HUES6 (cell line): ENCODE results near the gene GALNT16.
A peak's percentile ranks its signal among the peaks of the same experiment; 100 is the strongest.

ENCODE experiments used
- H3K27ac ChIP-seq: 2 replicates; pipeline ENCODE4 v1.7.0; 2013; ENCODE audit warnings: low read depth, mild to moderate bottlenecking, low read length, inconsistent platforms
- H3K27me3 ChIP-seq: 2 replicates; pipeline ENCODE4 v1.6.1; 2013; ENCODE audit warnings: low read length; ENCODE audit not compliant: control insufficient read depth, insufficient read depth
- H3K36me3 ChIP-seq: 2 replicates; pipeline ENCODE4 v1.6.1; 2013; ENCODE audit warnings: low read length; ENCODE audit not compliant: control insufficient read depth, insufficient read depth
- H3K4me1 ChIP-seq: 2 replicates; pipeline ENCODE4 v1.6.1; 2013; ENCODE audit warnings: low read length; ENCODE audit not compliant: control insufficient read depth, insufficient read depth
- H3K4me3 ChIP-seq: 2 replicates; pipeline ENCODE4 v1.5.1; 2013; ENCODE audit warnings: low read depth, low read length
- H3K9ac ChIP-seq: one replicate; pipeline ENCODE4 v1.6.1; 2013; ENCODE audit warnings: mild to moderate bottlenecking, low read length
- H3K9me3 ChIP-seq: 2 replicates; pipeline ENCODE4 v1.6.1; 2013; ENCODE audit warnings: low read depth, low read length; ENCODE audit not compliant: control insufficient read depth, insufficient read depth

GALNT16 gene

DNA sequence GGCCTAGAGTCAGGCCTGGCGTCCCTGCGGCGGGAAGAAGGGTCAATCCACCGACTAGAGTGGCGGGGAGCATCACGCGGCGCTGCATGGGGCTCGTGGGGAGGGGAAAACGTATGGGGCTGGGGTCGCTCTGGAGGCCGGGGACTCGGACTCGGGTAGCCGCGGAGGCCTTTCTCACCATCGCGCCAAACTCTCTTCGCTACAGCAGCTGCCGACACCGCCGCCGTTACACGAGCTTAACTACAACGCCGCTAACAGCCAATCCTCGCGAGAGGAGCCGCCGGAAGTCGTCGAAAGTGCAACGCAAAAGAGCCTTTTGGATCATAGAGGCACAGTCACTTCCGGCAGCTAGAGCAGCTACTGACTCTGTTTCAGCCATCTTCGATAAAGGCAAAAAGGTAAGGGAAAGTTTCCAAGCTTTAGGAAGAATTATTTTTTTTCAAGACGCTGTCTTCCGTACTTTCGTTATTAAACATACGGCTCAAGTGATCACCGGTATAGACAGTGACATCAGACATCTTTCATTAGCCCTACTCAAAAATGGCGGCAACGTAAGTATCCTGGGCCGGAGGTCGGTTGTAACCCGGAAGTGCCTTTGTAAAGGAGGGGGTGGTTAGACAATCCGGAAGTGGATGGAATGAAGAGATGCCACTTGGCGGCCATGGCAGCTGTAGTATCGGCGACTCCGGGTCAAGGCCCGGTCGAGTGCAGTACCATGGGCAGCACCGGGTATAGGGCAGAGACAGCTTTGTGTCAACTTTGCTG, 138.3 kb downstream of the GALNT16 start, which contains the start of the genes ERH and SLC39A9:
TSS of gene ERH (minus strand) at position 247 of the 765 bp plus-strand sequence. CDS start at position 181, 66 bp downstream.
TSS of gene SLC39A9 (plus strand) at position 640 of the 765 bp plus-strand sequence. CDS start 678 bp downstream, outside the sequence.
- Histone ChIP-seq H3K36me3 (peaks cover 31% of the 10 kb centered on the region), H3K4me3 (peak within 1 kb of the TSS; percentile 89), H3K4me1 (0 out of 2 replicates have a peak, but pooled peaks cover 21% of the 10 kb centered on the region), H3K9ac (peak within 1 kb of the TSS; percentile 92), H3K9me3 (no peaks in the 10 kb centered on the region), H3K27ac (peak within 1 kb of the TSS; percentile 94), H3K27me3 (no peaks in the 10 kb centered on the region)

- no peaks in the 10 kb centered on the region for H3K9me3 ChIP-seq
- H3K27me3 ChIP-seq = no peaks in the 10 kb centered on the region
- peak overlapping the region; percentile 94 for H3K27ac ChIP-seq
- H3K36me3 ChIP-seq = peaks cover 25% of the 10 kb centered on the region
- H3K9ac ChIP-seq = peak overlapping the region; percentile 92
- 0 out of 2 replicates have a peak, but pooled peaks cover 21% of the 10 kb centered on the region for H3K4me1 ChIP-seq
- H3K4me3 ChIP-seq = peak overlapping the region; percentile 89
Observed at GRCh38 chr14:69398818-69399210, 138.9 kb downstream of the GALNT16 start.

GRCh38 chr14:69399750-69400149, 139.8 kb downstream of the GALNT16 start:
- H3K9ac ChIP-seq = no peak overlapping the region
- H3K27me3 ChIP-seq = no peaks in the 10 kb centered on the region
- H3K4me1 ChIP-seq = 0 out of 2 replicates have a peak, but pooled peaks cover 21% of the 10 kb centered on the region
- H3K36me3 ChIP-seq = peaks cover 15% of the 10 kb centered on the region
- peak overlapping the region; percentile 89 for H3K4me3 ChIP-seq
- no peak overlapping the region for H3K27ac ChIP-seq
- H3K9me3 ChIP-seq = no peaks in the 10 kb centered on the region

DNA sequence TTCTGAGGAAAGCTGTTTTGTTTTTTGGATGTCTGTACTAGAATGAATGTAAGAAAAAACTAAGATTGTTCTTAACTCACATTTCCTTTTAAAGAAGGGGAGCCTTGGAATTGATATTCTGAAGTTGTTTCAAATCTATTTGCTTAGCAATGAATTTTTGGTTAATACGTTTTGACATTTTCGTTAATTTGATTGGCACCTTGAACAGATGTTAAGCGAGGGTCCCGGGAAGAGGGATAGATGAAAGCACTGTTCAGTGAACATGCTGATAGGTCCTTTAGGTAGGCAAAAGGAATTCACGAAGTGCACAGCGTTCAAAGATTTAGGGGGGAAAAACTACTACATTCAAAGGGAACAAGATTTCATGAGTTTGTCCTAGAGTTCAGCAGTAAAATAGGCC, 140.2 kb downstream of the GALNT16 start:
- no peak overlapping the region for H3K27ac ChIP-seq
- 0 out of 2 replicates have a peak, but pooled peaks cover 21% of the 10 kb centered on the region for H3K4me1 ChIP-seq
- H3K9me3 ChIP-seq = no peaks in the 10 kb centered on the region

DNA sequence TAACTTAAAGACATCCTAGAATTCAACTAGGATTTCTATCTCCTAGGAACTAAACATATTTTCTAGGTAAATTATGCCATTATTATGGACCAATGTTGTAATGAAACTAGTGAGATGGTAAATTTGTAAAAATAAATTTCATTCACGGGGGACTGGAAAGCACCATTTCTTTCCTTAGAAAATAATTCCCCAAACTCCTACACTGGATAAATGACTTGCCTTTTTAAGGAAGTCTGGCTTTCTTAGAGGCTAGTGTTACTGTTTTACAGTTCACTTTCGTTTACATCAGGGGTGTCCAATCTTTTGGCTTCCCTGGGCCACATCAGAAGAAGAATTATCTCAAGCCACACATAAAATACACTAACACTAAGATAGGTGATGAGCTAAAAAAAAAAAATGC, 141.9 kb downstream of the GALNT16 start:
- Histone ChIP-seq H3K9me3 (no peaks in the 10 kb centered on the region), H3K4me3 (no peak overlapping the region), H3K9ac (no peak overlapping the region)

More for the DNA sequence above, 140.2 kb downstream of the GALNT16 start:
- Histone ChIP-seq H3K27me3 (no peaks in the 10 kb centered on the region), H3K36me3 (peaks cover 11% of the 10 kb centered on the region), H3K4me3 (peak overlapping the region; percentile 89), H3K9ac (no peak overlapping the region)

DNA sequence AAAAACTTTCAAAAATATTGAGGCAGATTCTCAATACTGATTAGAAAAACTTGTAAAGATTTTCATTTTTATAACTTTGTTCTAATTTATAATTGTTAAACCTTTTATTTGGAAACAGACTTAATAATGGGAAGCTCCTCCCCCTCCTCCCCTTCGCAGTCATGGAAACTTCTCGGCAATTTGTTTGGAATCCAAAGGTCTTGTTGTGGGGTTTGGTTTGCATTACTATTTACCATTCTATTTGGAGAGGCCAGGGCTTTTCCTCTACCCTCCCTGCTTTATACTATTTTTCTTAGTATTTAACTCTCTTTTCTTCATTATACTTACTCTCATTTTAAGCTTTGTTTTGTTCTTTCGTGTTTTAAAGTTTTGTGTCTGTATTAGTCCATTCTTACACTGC, 144.5 kb downstream of the GALNT16 start:
- H3K36me3 ChIP-seq = no peaks in the 10 kb centered on the region; the same call in 1 of the 2 replicates
- no peak overlapping the region for H3K27ac ChIP-seq
- H3K4me3 ChIP-seq = no peak overlapping the region
- no peaks in the 10 kb centered on the region for H3K27me3 ChIP-seq
- no peak overlapping the region for H3K9ac ChIP-seq
- H3K9me3 ChIP-seq = no peaks in the 10 kb centered on the region
- H3K4me1 ChIP-seq = 0 out of 2 replicates have a peak, but pooled peaks cover 13% of the 10 kb centered on the region

More for the DNA sequence above, 141.9 kb downstream of the GALNT16 start:
- Histone ChIP-seq H3K27me3 (no peaks in the 10 kb centered on the region), H3K4me1 (0 out of 2 replicates have a peak, but pooled peaks cover 18% of the 10 kb centered on the region), H3K36me3 (no peaks in the 10 kb centered on the region; the same call in 1 of the 2 replicates), H3K27ac (no peak overlapping the region)

- Histone ChIP-seq H3K4me1 (0 out of 2 replicates have a peak, but pooled peaks cover 11% of the 10 kb centered on the region), H3K9me3 (no peaks in the 10 kb centered on the region), H3K27me3 (no peaks in the 10 kb centered on the region), H3K4me3 (no peak overlapping the region), H3K9ac (no peak overlapping the region), H3K36me3 (no peaks in the 10 kb centered on the region; the same call in 1 of the 2 replicates), H3K27ac (no peak overlapping the region)
Observed at GRCh38 chr14:69404883-69405282, 144.9 kb downstream of the GALNT16 start.

DNA sequence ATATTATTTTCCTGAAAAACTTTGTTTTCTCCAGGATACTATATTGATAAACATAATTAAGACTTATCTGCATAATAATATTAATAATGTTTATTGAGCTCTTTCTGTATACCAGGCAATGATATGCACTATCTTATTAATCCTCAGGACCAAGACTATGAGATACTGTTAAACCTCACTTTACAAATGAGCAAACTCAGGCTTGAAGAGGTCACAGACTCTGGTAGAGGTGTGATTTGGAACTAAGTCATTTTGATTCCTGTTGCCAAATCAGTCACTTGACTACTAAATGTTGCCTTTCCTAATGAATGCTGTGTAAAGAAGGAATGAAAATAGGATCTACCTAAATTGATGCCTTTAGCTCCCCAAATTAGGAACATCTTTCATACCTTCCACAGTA, 145.8 kb downstream of the GALNT16 start:
- Histone ChIP-seq H3K4me3 (no peak overlapping the region), H3K27me3 (no peaks in the 10 kb centered on the region), H3K4me1 (0 out of 2 replicates have a peak, but pooled peaks cover 3% of the 10 kb centered on the region), H3K27ac (no peak overlapping the region), H3K9ac (no peak overlapping the region), H3K36me3 (no peaks in the 10 kb centered on the region; the same call in 1 of the 2 replicates), H3K9me3 (no peaks in the 10 kb centered on the region)
